HG02885 (cell line): ENCODE data around the gene ZWINT.

Source experiments
- ATAC-seq: cut with Tn5 transposase; IDR thresholded peaks from one replicate; pipeline ENCODE4 v1.9.1; 2021; ENCODE audit warnings: mild to moderate bottlenecking; ENCODE audit not compliant: unreplicated experiment, poor library complexity

The ZWINT gene, protein sequence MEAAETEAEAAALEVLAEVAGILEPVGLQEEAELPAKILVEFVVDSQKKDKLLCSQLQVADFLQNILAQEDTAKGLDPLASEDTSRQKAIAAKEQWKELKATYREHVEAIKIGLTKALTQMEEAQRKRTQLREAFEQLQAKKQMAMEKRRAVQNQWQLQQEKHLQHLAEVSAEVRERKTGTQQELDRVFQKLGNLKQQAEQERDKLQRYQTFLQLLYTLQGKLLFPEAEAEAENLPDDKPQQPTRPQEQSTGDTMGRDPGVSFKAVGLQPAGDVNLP

DNA sequence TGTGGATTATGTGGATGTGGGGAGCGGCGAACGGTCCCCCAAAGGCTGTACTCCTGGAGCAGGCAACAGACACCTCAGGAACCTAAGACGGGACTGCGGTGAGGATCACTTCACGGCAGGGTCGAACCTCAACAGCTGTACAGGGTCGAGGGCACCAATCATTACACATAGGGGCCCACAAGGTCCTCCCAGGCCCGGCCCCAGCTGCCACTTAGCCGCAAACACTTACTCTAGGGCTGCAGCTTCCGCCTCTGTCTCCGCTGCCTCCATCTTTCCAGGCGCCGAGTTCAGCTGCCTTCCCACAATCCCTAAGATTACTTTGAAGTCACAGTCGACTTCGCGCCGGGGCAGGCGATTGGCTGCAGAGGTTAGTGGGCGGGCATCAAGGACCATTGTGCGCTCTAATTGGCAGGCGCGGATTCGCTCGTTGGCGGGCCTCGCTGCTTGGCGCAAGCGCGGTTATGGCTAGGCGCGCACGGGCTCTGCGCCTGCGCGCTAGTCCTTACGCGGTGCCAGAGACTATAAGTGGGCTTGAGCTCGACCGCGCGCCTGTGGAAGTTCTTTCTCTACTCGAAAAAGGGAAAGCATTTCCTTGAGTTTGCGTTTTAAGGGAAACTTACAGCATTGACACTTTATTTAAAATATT is at the start of gene ZWINT:
ZWINT (minus strand) TSS at position 293 of the 646 bp plus-strand sequence; CDS start at position 270, 23 bp downstream.
- ATAC-seq = peak; percentile 98

DNA sequence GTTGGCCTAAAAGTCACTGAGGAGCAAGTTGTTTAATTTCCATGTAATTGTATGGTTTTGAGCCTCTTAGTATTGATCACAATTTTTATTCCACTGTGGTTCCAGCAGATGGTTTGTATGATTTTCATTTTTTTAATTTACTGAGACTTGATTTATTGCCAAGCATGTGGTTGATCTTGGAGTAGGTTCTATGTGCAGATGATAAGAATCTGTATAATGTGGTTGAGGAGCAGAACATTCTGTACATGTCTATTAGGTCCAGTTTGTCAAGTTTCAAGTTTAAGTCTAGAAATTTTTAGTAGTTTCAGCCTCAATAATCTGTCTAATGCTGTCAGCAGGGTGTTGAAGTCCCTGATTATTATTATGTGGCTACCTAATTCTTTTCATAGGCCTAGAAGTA is 22.7 kb upstream of the ZWINT start:
- ATAC-seq = no peak

DNA sequence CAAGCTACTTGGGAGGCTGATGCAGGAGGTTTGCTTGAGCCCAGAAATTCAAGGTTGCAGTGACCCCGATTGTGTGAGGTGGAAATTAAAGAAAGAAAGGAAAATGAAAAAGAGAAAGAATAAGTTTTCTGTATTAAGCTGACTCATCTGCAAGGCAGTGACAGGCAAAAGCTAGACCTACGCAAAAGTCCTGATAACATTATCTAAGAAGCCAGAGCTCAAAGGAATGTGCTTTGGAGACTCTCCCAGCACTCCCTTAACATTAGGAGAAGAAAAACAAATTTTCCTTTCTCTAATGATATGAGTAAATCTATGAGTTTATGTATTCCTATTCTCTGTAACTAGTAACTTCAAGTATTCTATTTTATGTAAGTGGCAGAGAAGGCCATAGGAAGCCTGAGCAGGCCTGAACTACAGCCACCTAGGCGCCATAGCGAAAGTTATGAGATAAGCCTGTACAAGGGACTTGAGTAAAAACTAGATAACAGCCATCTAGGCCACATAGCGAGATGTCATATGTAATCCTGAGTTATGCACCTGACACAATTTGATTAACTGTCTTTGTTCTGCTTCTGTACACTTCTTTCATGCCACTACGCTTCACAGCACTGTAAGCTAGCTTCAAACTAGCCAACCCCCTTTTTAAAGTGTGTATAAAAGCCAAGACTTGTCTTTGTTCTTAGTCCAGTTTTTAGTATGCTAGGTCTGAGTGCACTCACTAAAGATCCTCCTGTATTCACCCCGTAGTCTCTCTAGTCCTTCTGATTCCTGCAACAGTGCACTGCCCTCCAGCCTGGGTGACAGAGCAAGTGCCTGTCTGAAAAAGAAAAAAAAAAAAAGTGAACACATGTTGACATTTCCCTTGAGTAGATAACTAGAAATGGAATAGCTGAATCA is 9.4 kb upstream of the ZWINT start:
- ATAC-seq = no peak

DNA sequence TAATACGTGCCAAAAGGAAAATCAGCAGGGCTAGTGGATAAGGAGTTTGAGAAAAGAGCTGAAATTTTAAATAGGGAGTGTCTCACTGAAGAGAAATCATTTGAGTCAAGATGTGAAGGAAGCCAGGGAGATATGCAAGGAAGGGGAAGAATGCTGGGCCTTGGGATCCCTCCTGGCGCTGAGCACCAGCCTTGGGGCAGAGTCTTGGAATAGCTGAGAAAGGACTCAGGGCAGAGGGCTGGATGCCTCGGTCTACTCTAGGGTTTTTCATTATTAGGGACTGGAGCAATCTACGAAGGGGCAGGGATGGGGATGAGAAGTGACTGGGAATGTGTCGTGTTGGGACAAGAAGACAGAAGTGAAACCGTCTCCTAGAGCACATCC is 484 bp downstream of the ZWINT start:
- no peak for ATAC-seq

DNA sequence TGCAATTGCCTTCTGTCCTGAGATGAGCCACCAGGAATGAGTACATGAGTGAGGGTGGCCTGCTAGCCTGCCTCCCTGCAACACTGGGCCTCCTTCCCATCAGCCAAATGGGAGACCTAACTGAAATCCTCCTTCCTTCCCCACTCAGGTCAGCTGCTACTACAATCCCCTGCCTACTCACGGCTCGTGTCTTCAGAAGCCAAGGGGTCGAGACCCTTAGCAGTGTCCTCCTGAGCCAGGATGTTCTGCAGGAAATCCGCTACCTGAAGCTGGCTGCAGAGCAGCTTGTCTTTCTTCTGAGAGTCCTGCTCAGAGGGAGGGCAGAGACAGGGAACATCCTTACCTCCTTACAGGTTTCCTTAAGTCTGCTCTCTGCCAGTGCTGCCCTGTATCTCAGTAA is 1.2 kb downstream of the ZWINT start:
- no peak for ATAC-seq

DNA sequence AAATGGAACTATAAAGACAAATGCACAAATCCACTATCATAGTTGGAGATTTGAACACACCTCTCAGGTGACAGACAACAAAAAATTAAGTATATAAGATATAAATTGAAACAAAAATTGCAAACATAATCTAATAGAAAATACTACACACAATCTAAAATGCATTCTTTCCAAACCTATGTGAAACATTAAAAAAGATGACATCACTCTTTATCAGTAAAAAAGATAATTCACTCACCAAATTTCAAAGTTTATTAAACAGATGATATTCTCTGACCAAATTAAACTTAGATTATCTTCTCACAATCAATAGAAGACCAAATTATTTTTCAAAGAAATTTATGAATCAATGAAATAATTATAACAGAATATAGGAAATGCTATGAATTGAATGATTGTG is 4.0 kb downstream of the ZWINT start:
- ATAC-seq = no peak

DNA sequence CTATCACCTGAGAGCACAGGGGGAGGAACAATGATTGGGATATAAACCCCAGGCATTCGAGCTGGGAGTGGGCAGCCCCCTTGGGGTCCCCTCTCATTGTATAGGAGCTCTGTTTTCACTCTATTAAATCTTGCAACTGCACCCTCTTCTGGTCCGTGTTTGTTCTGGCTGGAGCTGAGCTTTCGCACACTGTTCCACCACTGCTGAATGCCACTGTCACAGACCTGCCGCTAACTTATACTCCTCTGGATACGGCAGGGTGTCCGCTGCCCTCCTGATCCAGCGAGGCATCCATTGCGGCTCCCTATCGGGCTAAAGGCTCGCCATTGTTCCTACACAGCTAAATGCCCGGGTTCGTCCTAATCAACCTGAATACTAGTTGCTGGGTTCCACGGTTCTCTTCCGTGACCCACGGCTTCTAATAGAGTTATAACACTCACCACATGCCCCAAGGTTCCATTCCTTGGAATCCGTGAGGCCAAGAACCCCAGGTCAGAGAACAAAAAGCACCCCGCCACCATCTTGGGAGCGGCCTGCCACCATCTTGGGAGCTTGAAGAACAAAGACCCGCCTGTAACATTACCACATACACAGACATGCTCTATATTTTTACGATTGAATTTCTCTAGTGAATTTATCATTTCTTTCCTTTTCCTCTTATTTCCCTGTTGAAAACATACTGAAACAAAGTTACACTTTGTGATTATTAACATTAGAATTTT is 9.0 kb downstream of the ZWINT start:
- no peak for ATAC-seq

DNA sequence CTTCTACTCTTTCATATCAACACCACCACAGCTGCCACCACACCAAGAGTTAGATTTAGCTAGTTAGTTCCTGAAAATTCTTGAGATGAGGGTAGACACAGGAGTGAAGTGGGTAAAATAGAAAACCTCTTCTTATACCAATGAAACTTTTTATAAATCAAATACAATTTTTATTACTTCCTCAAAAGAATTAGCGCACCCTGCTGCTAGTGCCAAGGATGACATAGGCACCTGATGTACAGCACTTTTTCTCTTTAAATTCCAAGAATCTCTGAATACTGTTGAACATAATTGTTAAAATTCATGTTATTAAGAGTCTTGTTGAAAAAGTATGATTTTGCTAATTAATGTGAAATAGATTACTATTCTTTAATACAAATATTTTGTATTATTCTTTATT is 11.4 kb downstream of the ZWINT start:
- no peak for ATAC-seq

DNA sequence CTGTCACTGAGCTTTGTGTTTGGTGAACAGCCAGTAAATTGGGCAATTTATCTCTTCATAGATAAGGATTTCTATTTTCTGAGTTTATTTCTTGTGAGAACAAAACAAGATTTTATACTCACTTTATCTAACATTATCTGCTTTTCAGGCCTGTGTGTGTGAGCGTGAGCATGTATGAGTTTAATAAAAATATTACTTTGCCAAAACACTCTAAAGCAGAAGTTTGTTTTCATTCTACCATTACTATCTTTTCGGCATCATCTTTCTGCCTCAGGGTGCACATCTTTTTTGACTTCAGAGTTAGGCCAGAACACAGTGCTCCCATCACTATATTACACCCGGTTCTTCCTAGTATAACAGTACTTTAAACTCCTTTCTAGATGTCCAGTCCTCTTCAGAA is 13.0 kb downstream of the ZWINT start:
- no peak for ATAC-seq

DNA sequence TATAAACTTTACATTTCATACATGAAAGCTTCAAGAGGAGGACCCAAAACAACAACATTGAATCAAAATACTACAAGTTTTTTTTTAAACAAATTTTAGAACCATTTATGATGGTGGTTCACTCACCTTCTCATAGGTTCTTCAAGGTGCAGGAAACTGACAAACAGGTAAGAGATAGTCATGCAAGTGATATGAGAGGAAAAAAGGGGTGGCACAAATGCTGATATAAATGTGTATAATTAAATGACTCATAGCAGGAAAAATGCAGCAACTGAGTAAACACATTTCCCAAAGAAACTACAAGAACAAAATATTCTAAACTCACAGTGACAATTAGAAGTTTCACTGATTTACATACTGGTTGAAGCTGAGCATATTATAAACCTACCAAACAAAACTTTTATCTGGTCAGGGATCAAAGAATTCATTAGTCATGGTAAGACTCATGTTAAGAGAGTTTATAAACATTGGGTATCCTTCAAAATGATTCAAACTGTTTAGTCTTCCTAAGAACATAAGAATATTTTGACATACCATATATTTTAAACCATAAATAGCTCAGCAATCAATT is 14.1 kb downstream of the ZWINT start:
- no peak for ATAC-seq

DNA sequence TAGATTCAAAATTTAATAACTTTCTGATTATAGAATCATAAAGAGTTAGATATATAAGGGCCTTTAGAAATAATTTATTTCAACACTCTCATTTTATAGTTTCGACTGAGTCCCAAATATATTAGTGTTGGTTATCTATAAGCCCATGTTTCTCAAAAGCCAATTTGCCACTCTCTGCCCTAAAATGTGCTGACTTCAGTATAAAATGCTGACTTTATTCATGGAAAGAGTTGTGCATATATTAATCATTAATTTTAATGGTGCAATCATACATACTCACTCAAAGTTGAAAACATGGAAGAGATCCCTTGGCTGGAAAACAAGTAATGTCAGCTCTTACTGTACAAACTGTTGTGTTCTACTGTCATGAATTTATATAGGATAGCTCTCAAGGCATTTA is 19.4 kb downstream of the ZWINT start:
- no peak for ATAC-seq

DNA sequence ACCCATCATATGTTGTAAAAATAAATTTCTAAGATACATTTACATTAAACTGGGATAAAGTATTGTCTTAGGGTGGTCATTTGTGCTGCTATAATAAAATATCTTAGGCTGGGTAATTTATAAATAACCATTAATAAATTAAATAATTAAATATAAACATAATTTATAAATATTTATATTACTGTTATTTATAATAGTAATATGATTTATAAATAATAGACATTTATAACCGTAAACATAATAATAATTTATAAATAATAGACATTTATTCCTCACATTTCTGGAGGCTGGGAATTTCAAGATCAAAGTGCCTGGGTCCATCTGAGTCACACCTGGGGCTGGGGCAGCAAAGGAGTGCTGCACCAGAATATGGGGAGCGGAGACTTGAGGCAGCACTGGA is 31.1 kb downstream of the ZWINT start:
- ATAC-seq = no peak

DNA sequence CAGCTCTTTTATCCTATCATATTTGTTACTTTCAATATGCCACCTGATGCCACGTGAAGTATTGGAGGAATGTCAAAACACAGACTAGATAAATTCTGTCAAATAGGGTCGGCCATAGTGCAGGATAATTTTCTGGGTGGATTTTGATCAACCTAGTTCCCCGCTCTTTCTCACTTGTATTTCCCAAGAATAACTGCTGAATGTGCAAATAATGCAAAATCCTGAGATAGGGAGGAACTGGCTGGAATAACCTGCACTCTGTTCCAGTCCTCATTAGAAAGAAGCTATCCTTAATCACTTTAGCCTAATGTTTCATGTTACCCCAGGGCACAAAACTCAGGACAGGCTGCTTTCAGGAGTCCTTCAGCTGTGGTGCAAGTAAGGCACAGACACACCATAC is 33.9 kb downstream of the ZWINT start:
- no peak for ATAC-seq

DNA sequence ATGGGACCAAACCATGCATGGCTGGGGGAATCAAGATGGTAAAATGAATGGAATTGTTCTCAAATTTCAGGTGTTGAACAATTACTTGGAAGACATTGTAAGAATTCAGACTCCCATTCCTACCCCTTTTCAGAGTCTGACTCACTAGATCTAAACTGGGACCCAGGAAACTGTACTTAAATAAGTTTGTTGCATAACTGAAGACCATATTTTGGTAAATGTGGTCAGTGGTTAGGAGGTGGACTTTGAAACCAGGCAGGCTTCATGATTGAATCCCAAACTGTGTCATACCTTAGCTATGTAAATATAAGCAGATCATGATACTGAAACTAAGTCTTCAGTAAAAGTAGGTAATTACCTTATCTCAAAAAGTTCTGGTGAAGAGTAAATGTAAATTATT is 41.7 kb downstream of the ZWINT start:
- ATAC-seq = peak; percentile 96

DNA sequence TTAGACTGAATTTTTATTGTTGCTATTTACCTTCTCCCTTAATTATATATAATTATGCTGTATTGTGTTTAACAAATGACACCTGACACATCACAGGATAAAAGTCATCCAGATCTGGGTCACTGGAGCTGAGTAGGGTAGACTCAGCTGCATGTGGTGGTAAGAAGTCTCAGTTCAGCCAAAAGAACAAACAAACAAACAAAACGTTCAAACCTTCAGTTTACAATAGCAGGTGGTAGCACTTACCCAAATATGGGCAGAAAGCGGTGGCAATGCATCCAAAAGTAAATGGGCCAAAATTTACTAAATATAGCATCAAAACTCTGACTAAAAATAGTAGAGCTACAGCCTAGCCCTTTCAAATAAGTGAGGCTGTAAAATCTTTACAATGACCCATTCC is 42.2 kb downstream of the ZWINT start:
- ATAC-seq = no peak

DNA sequence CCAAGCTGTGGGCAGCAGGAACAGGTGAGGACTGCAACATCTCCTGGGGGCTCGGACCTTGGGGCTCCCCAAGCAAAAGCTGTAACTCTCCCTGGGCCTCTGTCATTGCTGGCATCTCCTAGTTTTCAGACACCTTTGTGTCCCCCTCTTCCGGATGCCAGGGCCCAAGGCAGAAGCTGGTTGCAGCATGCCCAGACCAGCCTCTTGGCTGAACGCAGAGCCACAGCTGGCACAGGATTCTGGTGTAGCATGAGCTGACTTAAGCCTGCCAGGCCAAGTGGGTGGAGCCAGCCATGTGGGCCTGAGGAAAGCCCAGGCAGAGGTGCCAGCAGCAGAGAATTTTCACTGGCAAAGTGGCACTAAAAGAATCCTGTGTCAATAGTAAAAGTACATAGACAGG is 43.5 kb downstream of the ZWINT start:
- no peak for ATAC-seq

DNA sequence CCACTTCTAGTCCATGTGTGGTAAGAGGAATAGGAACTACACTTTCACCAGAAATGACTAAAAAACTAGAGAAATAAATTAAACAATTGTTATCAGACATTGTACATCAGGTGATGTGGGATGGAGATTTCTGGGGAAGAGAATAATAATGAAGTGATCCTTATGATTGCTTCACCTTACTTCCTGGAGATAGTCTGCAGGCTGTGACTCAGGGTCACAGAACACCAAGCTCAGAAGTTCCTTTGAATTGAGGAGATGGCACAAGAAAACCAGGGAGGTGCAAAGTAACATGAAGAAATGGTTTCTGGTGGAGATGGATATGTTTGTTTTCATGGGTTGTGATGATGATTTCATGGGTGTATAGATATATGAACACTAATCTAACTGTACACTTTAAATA is 44.5 kb downstream of the ZWINT start:
- no peak for ATAC-seq
